SK-MEL-5 (cell line): Measurements from ENCODE around the gene PPFIA1. TPM values are rescaled to one million over a fixed set of nuclear protein-coding genes. Genes with fewer than 3 reads are reported as not detected.

Experiments
- DNase-seq: peaks from one replicate; pipeline ENCODE4 v3.0.0-alpha.2; 2016; ENCODE audit warnings: low read depth, low spot score
- in situ Hi-C: cut with HindIII; loops from 2 replicates; pipeline ENCODE4 v1.10.0; 2016; ENCODE audit warnings: low sequenced_read_pairs, high pct_unique_total_duplicates, low pct_unique_long_range_greater_than_20kb
- polyA plus RNA-seq, 2 experiments: library from polyadenylated mRNA; depleted of rRNA; stranded (reverse); fragments of >200 nt; gene quantifications; 2 replicates each; pipeline ENCODE4 v1.2.3, GENCODE V29; 2015
- total RNA-seq: library from RNA; depleted of rRNA; stranded (reverse); fragments of >200 nt; shearing (Covaris generic); gene quantifications from 2 replicates; pipeline ENCODE4 v1.2.3, GENCODE V29; 2014; rRNA removed

PPFIA1 gene
- 120 and 134 TPM in 2 replicates for total RNA-seq
- polyA plus RNA-seq (2015; cell fraction: cytosol; rRNA removed): 115 and 160 TPM in 2 replicates
- 248 and 399 TPM in 2 replicates for polyA plus RNA-seq (2015; cell fraction: nucleus; rRNA removed)

DNA sequence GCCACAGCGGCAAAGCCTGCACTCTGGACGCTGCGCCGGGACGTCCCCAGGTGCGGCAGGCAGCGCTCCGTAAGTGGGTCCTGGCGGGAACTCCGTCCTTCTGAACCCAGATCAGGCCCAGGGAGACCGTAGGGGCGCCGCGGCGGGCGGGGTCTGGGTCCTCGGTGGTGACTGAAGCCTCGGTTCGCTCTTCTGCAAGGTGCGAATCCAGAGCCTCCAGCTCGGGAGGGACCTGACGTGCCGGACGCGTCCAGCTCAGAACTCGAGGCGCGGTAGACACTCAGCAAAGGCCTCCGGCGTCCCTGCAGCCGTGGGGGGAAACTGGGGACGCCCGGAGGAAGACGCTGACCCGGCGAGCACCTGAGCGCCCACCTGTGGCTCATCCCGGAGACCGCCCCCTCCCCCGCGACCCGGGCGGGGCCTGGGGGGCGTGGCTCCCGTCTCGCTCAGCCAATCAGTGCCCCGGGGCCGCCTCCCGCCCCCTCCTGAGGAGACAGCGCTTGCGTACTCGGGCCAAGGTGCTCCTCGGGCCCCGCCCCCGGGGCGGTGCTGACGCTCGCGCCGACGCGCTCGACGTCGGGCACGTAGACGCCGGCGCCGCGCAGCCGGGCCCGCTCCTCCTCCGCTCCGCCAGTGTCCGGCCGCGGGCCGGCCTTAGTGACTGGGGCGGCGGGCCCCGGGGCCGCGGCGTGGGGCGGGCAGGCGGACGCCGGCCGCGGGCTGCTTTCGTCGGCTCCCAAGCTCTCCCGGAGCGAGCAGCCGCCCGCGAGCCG lies at the start of gene PPFIA1:
Gene PPFIA1 (plus strand): TSS at position 587 of the 773 bp plus-strand sequence. CDS start 1,483 bp downstream, outside the sequence.
- in situ Hi-C loops: no loop called here
- peak; percentile 100 for DNase-seq

DNA sequence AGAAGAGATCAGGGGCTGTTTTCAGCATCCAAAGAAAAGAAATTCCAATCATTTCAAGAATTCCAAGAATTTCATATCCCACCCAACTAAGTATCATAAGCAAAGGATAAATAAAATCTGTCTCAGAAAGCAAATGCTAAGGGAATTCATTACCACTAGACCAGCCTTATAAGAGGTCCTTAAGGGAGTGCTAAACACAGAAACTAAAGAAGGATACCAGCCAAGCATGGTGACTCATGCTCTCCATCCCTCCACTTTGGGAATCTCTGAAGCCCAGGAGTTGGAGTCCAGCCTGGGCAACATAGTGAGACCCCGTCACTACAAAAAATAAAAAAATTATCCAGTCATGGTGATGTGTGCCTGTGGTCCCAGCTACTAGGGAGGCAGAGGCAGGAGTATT lies 49.6 kb upstream of the PPFIA1 start:
- no peak for DNase-seq
- in situ Hi-C loops: no loop called here

DNA sequence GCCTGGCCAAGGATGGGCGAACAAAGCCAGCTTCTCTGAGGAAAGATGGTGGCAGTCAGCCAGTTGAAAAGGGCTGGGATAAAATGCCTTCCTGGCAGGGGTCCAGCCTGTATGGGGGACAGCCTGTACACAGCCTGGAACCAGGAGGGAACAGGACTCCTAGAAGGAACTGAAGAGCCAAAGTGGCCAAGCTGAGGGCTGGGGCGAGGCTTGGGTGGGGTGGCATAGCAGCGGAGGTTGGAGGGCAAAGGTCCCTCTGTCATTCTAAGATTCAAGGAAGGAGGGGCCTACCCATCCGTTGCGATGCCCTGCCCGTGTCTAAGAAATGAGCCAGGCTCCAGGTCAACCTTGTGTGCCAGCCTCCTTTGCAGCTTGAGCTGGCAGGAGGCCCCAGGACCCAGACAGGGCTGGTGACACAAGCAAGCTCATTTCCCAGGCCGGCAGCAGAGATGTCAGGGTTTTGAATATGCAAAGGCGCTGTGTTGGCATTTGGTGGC lies 44.8 kb upstream of the PPFIA1 start:
- in situ Hi-C loops: no loop called here
- no peak for DNase-seq

DNA sequence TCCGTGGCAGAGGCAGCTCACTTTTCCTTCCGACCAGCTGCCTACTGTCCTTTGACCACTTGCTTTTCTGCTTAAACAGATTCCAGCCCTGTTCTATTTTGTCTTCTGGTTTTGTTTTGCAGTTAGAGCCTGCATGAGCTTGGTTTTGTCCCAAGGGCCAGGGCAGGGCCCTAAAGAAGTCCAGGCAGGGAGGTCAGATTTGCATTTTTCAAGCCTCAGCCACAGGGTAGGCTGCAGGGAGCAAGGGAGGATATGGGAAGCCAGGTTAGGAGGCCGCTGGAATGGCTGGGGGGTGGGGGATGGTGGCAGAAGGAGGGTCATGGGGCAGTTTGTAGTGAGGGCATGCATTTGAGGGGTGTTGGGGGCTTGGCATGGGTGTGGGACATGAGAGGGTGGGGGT lies 44.3 kb upstream of the PPFIA1 start:
- no peak for DNase-seq
- in situ Hi-C loops: no loop called here

DNA sequence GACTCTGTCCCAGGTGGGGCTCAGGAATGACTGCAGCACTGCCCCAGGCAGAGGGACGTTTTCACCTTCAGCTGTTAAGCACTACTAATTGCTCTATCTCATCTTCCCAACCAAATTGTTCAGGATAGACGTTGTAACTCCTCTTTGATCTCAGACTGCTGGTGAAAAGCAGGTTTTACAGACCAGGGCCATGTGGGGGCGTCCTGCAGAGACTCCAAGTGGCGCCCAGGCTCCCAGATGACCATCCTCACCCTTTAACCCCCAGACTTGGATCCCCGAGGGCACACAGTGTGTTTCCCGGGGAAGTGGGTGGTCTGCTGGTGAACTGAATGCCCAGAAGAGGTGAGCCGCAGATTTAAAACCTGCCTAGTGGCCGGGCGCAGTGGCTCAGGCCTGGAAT lies 43.5 kb upstream of the PPFIA1 start:
- peak; percentile 86 for DNase-seq
- in situ Hi-C loops: no loop called here

DNA sequence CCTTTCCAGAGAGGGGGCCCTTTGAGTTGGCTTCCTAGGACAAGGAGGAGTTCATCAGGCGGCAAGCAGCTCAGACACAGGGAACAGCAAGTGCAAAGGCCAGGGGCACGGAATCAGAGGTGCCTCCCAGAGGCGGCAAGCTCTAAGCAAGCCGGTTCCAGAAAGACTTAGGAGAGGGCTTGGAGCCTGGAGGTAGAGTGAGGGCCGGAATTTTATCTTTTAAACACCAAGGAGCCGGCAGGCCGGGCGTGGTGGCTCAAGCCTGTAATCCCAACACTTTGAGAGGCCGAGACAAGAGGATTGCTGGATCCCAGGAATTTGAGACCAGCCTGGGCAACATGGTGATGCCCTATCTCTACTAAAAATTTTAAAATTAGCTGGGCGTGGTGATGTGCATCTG lies 40.8 kb upstream of the PPFIA1 start:
- in situ Hi-C loops: no loop called here
- DNase-seq: no peak

DNA sequence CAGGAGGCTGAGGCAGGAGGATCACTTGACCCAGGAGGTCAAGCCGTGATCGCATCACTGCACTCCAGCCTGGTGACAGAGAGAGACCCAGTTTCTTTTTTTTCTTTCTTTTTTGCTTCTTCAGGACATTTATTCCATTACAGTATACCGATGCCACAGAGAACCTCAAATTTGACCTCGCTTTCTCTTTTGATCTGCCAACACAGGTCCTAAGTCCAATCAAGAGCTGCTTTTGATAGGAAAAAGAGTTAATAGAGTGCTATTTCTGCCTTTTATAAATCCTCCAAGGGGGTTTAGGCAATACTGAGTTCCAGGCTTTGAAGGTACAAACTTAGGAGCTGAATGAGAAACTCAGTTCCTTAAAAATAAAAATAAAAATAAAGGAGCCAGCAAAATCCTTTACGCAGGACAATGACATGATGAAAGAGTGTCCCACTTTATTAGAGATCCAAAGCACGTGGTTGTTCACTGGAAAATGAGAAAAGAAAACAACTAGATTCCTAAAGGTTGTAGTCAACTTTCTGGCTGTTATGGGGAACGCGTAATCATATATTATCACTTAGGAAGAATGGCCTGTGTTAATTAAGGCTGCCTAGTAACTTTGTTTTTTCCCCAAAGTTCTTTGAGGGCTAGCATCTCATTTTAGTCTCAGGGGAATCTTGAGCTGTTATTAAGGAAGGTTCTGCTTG lies 40.2 kb upstream of the PPFIA1 start:
- in situ Hi-C loops: no loop called here
- DNase-seq: no peak

DNA sequence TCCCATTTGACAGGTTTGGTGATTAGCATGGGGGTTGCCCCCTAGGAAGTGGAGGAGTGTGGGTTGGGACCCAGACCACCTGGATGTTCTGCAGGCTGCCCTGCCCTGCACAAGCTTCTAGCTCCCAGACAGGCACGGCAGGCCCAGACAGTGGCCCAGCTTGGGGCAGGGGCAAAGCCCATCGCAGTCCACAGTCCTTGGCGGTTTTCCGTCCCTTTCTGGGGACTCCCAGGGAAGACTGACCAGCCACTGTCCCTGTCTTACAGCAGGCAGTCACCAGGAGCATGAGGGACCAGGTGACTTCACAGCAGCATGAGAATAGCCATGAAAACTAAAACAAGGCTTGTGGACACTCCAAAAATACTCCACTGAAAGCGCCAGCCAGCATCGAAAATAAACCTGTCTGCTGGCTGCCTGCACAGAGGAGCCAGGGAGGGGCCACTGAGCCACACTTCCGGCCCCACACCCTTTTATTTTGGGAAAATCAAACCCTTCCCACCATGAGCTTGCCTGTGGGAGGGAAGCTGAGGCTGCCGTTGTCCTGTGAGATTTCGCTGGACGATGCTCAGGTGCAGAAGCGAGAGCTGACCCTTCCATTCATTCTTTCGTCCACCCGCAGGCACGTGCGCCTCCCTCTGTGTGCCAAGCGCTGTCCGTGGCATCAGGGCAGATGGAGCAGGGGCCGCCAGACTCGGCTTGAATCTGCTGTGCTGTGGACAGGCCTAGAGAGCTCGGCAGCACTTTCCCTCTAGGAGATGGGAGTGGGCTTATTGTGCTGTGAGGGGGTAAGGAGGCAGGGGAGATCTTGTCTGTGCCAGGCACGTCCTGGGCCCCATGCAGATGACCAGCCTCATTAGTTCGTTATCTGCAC lies 39.4 kb upstream of the PPFIA1 start:
- in situ Hi-C loops: no loop called here
- no peak for DNase-seq

DNA sequence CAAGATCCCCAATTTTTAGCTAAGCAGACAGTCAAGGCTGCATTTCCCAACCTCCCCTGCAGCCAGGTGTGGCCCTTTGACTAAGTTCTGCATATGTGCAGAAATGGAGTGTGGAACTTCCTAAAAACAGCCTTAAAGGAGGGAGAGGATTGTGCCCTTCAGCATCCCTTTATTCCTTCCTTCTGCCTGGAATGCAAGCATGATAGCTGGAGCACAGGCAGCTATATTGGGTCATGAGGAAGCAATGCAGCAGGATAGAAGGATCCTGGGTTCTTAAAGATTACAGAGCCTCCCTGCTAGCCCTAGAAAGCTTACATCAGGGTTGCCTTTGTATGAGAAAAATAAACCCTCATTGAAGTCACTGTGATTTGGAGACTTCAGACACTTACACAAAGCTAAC lies 37.5 kb upstream of the PPFIA1 start:
- in situ Hi-C loops: no loop called here
- no peak for DNase-seq

DNA sequence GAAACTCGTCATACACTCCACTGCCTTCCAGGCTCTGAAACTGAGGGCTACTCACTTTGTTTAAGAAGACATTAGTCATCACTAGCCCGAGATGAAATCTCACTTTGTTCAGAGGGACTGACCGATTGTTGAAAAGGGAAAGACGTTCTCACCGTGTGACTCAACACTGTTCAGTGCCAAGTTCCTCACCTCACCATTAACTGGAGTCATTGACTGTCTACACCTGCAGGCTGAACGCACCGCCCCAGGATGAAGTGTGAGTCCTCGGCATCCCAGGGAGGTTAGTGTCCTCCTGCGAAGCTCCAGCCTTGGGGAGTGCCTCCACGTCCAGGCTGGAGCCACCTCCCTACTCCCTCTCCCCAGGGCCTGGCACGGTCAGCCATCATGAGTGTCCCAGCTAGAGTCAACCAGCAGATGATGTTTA lies 37.0 kb upstream of the PPFIA1 start:
- DNase-seq: peak; percentile 88

DNA sequence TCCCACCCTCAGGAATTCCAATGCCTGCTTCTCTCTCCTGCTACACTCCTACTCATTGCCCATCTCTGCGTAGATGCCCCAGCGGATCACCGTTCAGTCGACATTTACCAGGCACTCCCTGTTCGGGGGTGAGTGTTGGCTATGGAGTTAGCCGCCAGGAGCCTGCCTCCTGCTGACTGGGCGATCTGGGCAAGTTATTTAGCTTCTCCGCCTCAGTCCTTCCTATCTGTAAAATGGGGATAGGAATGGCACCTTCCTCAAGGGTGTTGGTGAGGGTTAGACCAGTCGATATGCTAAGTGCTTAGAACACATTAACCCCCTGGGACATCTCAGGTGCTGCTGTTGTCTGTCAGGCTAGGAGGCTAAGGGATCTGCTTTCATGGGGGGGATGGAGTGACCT lies 36.5 kb upstream of the PPFIA1 start:
- in situ Hi-C loops: no loop called here
- DNase-seq: no peak

More for the DNA sequence above, 37.0 kb upstream of the PPFIA1 start:
- in situ Hi-C loops: no loop called here

DNA sequence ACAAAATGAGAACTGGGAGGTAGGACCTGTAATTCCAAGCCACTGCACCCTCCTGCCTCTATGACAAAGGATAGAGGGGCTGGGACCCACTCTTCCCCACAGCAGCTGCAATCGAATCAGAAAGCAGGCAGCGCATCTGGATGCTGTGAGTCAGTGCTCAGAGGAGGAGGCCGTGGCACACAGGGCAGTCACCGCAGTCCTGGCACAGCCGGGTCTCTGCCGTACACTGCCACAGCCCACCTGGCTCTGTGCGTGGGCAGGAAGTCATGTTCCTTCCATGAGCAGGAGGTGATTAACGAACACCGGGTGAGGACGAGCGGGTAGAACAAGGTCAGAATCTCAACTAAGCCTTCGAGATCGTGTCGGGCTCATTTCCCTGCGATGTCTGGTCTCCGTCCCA lies 30.2 kb upstream of the PPFIA1 start:
- in situ Hi-C loops: no loop called here
- DNase-seq: no peak

DNA sequence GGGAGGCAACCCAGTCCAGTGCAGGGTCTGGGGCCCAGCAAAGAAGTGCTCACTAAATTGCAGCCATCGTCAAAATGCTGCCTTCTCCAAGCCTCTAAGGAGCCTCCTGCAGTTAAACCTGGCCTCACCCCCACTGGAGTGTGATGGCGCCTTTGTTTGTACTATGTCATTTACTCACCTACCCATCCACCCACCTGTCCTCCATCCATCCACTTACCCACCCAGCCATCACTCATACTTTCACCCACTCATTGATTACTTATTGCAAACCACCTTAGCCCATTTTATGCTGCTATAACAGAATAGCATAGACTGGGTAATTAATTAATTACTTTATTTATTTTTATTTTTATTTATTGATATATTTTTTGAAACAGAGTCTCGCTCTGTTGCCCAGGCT lies 28.8 kb upstream of the PPFIA1 start:
- in situ Hi-C loops: no loop called here
- DNase-seq: no peak

DNA sequence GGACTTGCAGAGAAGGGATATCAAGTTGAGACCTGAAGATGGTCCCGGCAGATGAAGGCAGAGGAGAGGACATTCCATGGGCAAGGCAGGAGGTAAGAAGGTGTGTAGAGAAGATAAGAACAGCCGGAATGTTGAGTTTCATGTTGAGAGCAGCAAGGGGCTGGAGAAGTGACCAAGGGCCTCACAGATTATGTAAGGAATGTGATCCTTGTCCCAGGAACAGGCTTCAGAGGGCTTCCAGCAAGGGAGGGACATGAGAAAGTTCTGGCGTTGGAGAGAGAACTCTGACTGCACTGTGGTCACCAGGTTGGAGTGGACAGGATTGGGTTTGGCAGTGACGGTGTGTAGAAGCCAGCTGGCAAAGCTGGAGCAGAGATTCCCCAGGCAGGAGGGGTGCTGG lies 27.6 kb upstream of the PPFIA1 start:
- in situ Hi-C loops: no loop called here
- no peak for DNase-seq

DNA sequence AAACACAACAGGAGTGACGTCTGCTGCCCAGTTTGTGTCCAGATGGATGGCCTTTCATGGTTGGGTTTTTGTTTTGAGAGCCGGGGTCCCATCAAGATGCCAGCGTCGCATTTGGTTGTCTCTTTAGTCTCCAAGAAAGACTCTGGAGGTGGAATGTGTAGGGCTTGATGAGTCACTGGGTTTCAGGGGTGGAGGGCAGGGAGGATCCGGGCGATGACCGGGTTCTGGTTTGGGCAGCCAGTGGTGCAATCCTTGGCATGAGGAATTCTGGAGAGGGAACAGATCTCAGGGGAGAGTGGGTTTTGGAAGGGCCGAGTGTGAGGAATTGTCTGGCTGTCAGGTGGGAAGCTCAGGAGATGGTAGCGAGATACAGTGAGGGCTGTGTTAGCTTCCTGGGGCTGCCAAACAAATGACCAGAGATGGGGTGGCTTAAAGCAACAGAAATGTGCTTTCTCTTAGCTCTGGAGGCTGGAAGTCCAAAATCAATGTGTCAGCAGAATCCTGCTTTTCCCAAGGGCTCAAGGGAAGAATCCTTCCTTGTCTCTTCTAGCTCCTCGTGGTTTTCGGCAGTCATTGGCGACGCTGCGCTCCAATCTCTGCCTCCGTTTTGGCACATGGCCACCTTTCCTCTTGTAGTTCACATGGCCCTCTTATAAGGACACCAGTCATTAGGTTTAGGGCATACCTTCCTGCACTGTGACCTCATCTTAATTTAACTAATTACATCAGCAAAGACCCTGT lies 26.4 kb upstream of the PPFIA1 start:
- in situ Hi-C loops: no loop called here
- DNase-seq: peak; percentile 99

DNA sequence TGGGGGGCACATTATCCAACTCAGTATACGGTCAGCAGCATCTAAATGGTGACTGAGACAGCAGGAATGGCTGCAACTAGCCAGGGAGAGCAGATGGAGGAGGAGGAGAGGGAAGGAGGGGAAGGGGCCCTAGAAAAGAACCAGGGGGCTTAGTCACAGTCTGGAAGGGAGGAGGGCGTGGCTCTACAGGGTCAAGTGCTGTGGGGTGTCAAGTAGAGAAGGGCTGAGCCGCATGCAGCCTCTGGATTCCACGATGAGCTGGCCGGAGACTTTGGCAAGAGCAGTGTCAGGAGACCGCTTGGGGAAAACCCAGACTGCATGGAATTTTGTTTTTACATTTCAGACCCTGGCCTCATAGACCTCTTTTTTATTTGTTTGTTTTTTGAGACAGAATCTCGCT lies 25.8 kb upstream of the PPFIA1 start:
- in situ Hi-C loops: no loop called here
- DNase-seq: no peak

DNA sequence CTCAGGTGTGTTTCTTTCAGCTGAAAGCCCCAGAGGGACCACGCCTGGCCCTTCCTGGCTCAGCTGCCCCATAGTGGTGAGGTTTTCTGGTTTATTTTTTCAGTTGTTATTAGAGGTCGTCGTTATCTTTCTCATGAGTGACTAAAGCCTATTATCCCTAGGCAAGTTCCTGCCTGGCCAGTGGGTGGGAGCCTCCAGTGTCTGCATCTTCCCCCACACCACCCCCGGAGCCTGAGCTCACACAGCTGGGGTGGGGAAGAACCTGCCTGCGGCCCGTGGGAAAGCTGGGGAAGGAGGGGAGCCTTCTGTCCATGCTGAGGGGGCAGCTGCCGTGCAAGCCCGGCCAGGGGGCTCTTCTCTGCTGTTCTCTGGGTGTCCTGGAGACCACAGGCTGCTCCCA lies 24.3 kb upstream of the PPFIA1 start:
- DNase-seq: no peak
- in situ Hi-C loops: no loop called here
